ENCODE results near the gene PGAM1. TPM values are rescaled to one million over a fixed set of nuclear protein-coding genes. Genes with fewer than 3 reads are reported as not detected.
A peak's percentile ranks its signal among the peaks of the same experiment; 100 is the strongest.

PGAM1 gene
- total and polyA plus RNA-seq, 2 of the 4 experiments (the other 2 are of a cell fraction), result 686 to 841 TPM

GRCh38 chr10:97378933-97379921 is 46.8 kb upstream of the PGAM1 start:
- no peak for ATAC-seq (ENCODE audit: low read depth)

More at GRCh38 chr10:97378933-97379921, 46.8 kb upstream of the PGAM1 start:
- Histone ChIP-seq H4K8ac (ENCODE audit: low read depth in 2 of 2, low read length in 2 of 2) (no peak overlapping the region), H3K14ac (replicated peaks; ENCODE audit: low read depth, low read length) (no peak overlapping the region), H4K5ac (ENCODE audit: low read depth, low read length) (no peak overlapping the region), H2AK5ac (ENCODE audit: low read depth, low read length) (no peak overlapping the region), H2BK5ac (ENCODE audit: low read depth, low read length, poor library complexity, severe bottlenecking) (no peak overlapping the region), H3K79me1 (ENCODE audit: low read depth in 1 of 2, low read length in 2 of 2) (no peaks in the 10 kb centered on the region; a peak in 1 of 4 replicates), H3K4ac (ENCODE audit: low read depth, low read length) (no peak overlapping the region), H3K27ac (ENCODE audit: insufficient read depth, low read length) (no peak overlapping the region), H4K20me1 (ENCODE audit: insufficient read depth, low read length) (no peaks in the 10 kb centered on the region), H3K9me1 (ENCODE audit: insufficient read depth, low read length) (no peaks in the 10 kb centered on the region), H2BK120ac (ENCODE audit: low read depth, low read length) (no peak overlapping the region), H3K27me3 (ENCODE audit: control insufficient read depth, insufficient read depth, low read length) (no peaks in the 10 kb centered on the region), H3K56ac (ENCODE audit: extremely low read depth, insufficient read depth, low read length) (no peak overlapping the region), H3K23ac (ENCODE audit: low read depth, low read length) (no peak overlapping the region), H3K4me1 (ENCODE audit: control insufficient read depth, insufficient read depth, low read length) (no peaks in the 10 kb centered on the region), H3K18ac (ENCODE audit: low read depth, low read length) (no peak overlapping the region), H4K91ac (ENCODE audit: insufficient read depth, low read depth, low read length) (no peak overlapping the region), H3K36me3 (ENCODE audit: control insufficient read depth, insufficient read depth, low read length) (peaks cover 26% of the 10 kb centered on the region), H2AK9ac (replicated peaks; ENCODE audit: low read depth, low read length, poor library complexity) (peak overlapping the region; percentile 42), H2BK15ac (ENCODE audit: low read depth, low read length) (no peak overlapping the region), H2AFZ (replicated peaks; ENCODE audit: low read length, poor library complexity) (no peak overlapping the region), H2BK20ac (ENCODE audit: low read depth, low read length) (no peak overlapping the region), H3K4me3 (ENCODE audit: insufficient read depth, low read depth, low read length) (no peak overlapping the region), H3K4me2 (ENCODE audit: low read depth, low read length) (no peak overlapping the region), H3K9me3 (ENCODE audit: control insufficient read depth, insufficient read depth, low read length) (no peaks in the 10 kb centered on the region), H3K9ac (ENCODE audit: low read depth, low read length) (no peak overlapping the region)
- intact Hi-C loops (cut with micrococcal nuclease) (no loop called here), in situ Hi-C loops (cut with MboI; ENCODE audit: low sequenced_read_pairs) (no loop called here), dilution Hi-C loops (cut with HindIII; ENCODE audit: low sequenced_read_pairs, unreplicated experiment) (no loop called here)
- WGBS, 2 experiments (ENCODE audit: extremely low coverage in 2 of 2, insufficient read length in 1 of 2), result 96% methylated on average over 7 of the region's 15 CpGs; no CpG with 5 or more reads in 1 of the 2 experiments
- TF ChIP-seq SMC3 (IDR thresholded peaks at IDR 0.05; ENCODE audit: low read depth, low read length), result no peak
- no peak for TF ChIP-seq ELK1 (IDR thresholded peaks at IDR 0.05; ENCODE audit: borderline replicate concordance, low read depth, low read length)
- no peak for TF ChIP-seq MAZ (IDR thresholded peaks at IDR 0.05; ENCODE audit: borderline replicate concordance, low read depth, low read length)
- TF ChIP-seq MAFK (IDR thresholded peaks at IDR 0.05; ENCODE audit: low read depth, low read length), result no peak
- TF ChIP-seq BHLHE40 (IDR thresholded peaks at IDR 0.05; ENCODE audit: low read depth, low read length), result no peak
- ChIA-PET POLR2A (ENCODE audit: unreplicated experiment) (no interaction called here), CTCF (no interaction called here)
- no peak for DNase-seq
- BruUV-seq (replicated peaks), result no TSS peak
